Smooth muscle cell (in vitro differentiated cells): Measurements from ENCODE around the gene BRI3BP. TPM values are rescaled to one million over a fixed set of nuclear protein-coding genes. Genes with fewer than 3 reads are reported as not detected.

Experiments used
- DNase-seq: peaks from one replicate; lab custom pipeline; 2025; ENCODE audit not compliant: unreplicated experiment; lab: John Stamatoyannopoulos, UW
- H2AFZ ChIP-seq: fragments of 200-600 bp; sonication (generic); 2 replicates; pipeline ENCODE4 v1.6.0; 2016; ENCODE audit warnings: antibody characterized with exemption, low read depth, mild to moderate bottlenecking
- H3F3A ChIP-seq: fragments of 200-600 bp; sonication (generic); 2 replicates; pipeline ENCODE4 v1.6.0; 2017; ENCODE audit warnings: antibody characterized with exemption, low read depth
- H3K27ac ChIP-seq: fragments of 200-600 bp; sonication (generic); 2 replicates; pipeline ENCODE4 v1.5.1; 2016; ENCODE audit warnings: low read depth, mild to moderate bottlenecking
- H3K27me3 ChIP-seq: fragments of 200-600 bp; sonication (generic); 2 replicates; pipeline ENCODE4 v1.6.1; 2016; ENCODE audit warnings: low read depth, mild to moderate bottlenecking
- H3K36me3 ChIP-seq: fragments of 200-600 bp; sonication (generic); 2 replicates; pipeline ENCODE4 v1.5.1; 2016; ENCODE audit warnings: low read depth
- H3K4me1 ChIP-seq: fragments of 200-600 bp; sonication (generic); 2 replicates; pipeline ENCODE4 v1.5.1; 2016; ENCODE audit warnings: low read depth
- H3K4me2 ChIP-seq: fragments of 200-600 bp; sonication (generic); 2 replicates; pipeline ENCODE4 v1.6.0; 2016; ENCODE audit warnings: mild to moderate bottlenecking
- H3K4me3 ChIP-seq: fragments of 200-600 bp; sonication (generic); 2 replicates; pipeline ENCODE4 v1.5.1; 2016; ENCODE audit warnings: mild to moderate bottlenecking
- H3K79me2 ChIP-seq: fragments of 200-600 bp; sonication (generic); 2 replicates; pipeline ENCODE4 v1.6.0; 2016; ENCODE audit warnings: low read depth, mild to moderate bottlenecking
- H3K9ac ChIP-seq: fragments of 200-600 bp; sonication (generic); 2 replicates; pipeline ENCODE4 v1.6.0; 2016; ENCODE audit warnings: low read depth
- H3K9me3 ChIP-seq: fragments of 200-600 bp; sonication (generic); replicated peaks from 2 replicates; pipeline ENCODE4 v1.5.1; 2016; ENCODE audit warnings: low read depth
- H4K20me1 ChIP-seq: fragments of 200-600 bp; sonication (generic); 2 replicates; pipeline ENCODE4 v1.6.0; 2016; ENCODE audit warnings: low read depth
- CTCF ChIP-seq: fragments of 200-600 bp; sonication (generic); IDR thresholded peaks from 2 replicates; pipeline ENCODE4 v1.5.1; 2017; ENCODE audit warnings: borderline replicate concordance, mild to moderate bottlenecking, antibody characterized with exemption; ENCODE audit not compliant: insufficient read depth, poor library complexity, severe bottlenecking
- WGBS: methylation state at CpG from one replicate; pipeline ENCODE4 v1.1.7; 2016; ENCODE audit warnings: low lambda C conversion rate; 5-methylcytosine and 5-hydroxymethylcytosine counted together
- polyA plus RNA-seq: library from polyadenylated mRNA; unstranded; fragments of >200 nt; fragmentation: Nextera tagmentation; extraction: Ambion mirVana; gene quantifications from 2 replicates; pipeline ENCODE4 v1.2.1, GENCODE V29; 2016
- total RNA-seq: library from RNA; depleted of rRNA; stranded (reverse); fragments of >200 nt; gene quantifications from 2 replicates; pipeline ENCODE4 v1.2.3, GENCODE V29; 2014

BRI3BP gene
- total and polyA plus RNA-seq, 2 experiments from 2014 or later, result 1.2 to 1.8 TPM

- Histone ChIP-seq H3K36me3 (no peaks in the 10 kb centered on the region), H3K4me3 (no peak overlapping the region), H3K9me3 (no peaks in the 10 kb centered on the region), H3K9ac (no peak overlapping the region), H3K79me2 (peaks cover 8% of the 10 kb centered on the region), H3K4me2 (no peak overlapping the region), H3F3A (no peaks in the 10 kb centered on the region), H3K27me3 (peaks cover 4% of the 10 kb centered on the region), H2AFZ (no peak overlapping the region), H3K27ac (no peak overlapping the region), H3K4me1 (no peaks in the 10 kb centered on the region), H4K20me1 (peaks cover 54% of the 10 kb centered on the region)
- DNase-seq, result no peak
- TF ChIP-seq CTCF, result no peak
- WGBS, result 91% methylated on average over 6 of the region's 6 CpGs
Measured at GRCh38 chr12:125068391-125068790, 74.9 kb downstream of the BRI3BP start.

GRCh38 chr12:125069616-125070015 lies 76.2 kb downstream of the BRI3BP start:
- Histone ChIP-seq H3K79me2 (peaks cover 13% of the 10 kb centered on the region), H3K4me1 (no peaks in the 10 kb centered on the region)

GRCh38 chr12:125070112-125070511 lies 76.7 kb downstream of the BRI3BP start:
- Histone ChIP-seq H3K4me2 (no peak overlapping the region), H3K9ac (no peak overlapping the region)
- 89% methylated on average over 6 of the region's 6 CpGs for WGBS

More at GRCh38 chr12:125069616-125070015, 76.2 kb downstream of the BRI3BP start:
- Histone ChIP-seq H3F3A (no peaks in the 10 kb centered on the region), H3K27ac (no peak overlapping the region), H3K9ac (no peak overlapping the region), H3K4me2 (no peak overlapping the region), H3K27me3 (no peaks in the 10 kb centered on the region), H2AFZ (no peak overlapping the region), H3K4me3 (no peak overlapping the region), H3K9me3 (no peaks in the 10 kb centered on the region), H3K36me3 (no peaks in the 10 kb centered on the region), H4K20me1 (peaks cover 62% of the 10 kb centered on the region)
- no peak for TF ChIP-seq CTCF
- DNase-seq, result no peak
- WGBS, result 91% methylated on average over 8 of the region's 8 CpGs

More at GRCh38 chr12:125070112-125070511, 76.7 kb downstream of the BRI3BP start:
- Histone ChIP-seq H3K4me3 (no peak overlapping the region), H4K20me1 (peaks cover 62% of the 10 kb centered on the region), H3K27ac (no peak overlapping the region), H3K4me1 (no peaks in the 10 kb centered on the region), H2AFZ (no peak overlapping the region), H3F3A (no peaks in the 10 kb centered on the region), H3K9me3 (no peaks in the 10 kb centered on the region), H3K27me3 (no peaks in the 10 kb centered on the region), H3K36me3 (no peaks in the 10 kb centered on the region), H3K79me2 (peaks cover 13% of the 10 kb centered on the region)
- TF ChIP-seq CTCF, result no peak
- DNase-seq, result no peak
